MM.1S (cell line): Measurements from ENCODE around the gene XPO6.

Experiments used
- EZH2phosphoT487 ChIP-seq: fragments of 300-600 bp; sonication (generic); IDR thresholded peaks from 2 replicates; pipeline ENCODE4 v1.6.1; 2018; ENCODE audit warnings: antibody characterized with exemption, low read length
- TF ChIP-seq, protein P1 (sequence below): fragments of 300-600 bp; sonication (generic); IDR thresholded peaks from 2 replicates; pipeline ENCODE4 v1.5.1; 2016; ENCODE audit warnings: antibody characterized with exemption, low read length, mixed read lengths

DNA sequence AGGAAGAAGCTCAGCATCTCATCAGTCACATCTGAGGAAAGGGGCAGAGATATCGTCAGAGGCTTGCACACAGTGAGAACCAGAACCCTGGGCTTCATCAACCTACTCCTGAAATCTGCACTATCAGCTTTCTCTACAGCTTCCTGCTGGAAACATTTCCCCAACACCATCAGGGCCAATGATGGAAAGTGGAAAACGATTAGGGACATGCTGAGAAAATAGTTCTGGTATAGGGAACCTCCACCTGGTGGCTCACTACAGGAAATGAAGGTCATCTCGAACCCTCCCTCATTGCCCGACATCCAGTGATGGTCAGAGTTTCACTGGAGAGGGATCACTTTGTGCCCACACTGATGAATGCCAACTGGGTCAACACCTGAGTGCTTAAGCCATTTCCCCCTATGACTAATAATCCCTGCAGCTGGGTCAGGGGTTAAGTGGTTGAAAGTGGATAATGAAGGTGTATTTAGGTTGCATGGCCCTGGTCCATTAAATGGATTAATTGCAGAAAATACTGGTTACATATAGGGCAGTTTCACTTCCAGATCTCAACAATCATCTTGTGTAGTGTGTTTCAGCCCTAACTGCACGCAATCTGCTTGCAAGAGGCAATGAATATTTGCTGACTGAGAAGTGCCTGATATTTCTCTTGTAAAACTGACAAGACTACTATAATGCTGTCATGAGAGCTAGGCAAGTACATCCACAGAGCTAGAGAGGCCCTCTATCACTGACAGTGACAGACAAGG, 105.1 kb downstream of the XPO6 start:
- TF ChIP-seq, protein P1, sequence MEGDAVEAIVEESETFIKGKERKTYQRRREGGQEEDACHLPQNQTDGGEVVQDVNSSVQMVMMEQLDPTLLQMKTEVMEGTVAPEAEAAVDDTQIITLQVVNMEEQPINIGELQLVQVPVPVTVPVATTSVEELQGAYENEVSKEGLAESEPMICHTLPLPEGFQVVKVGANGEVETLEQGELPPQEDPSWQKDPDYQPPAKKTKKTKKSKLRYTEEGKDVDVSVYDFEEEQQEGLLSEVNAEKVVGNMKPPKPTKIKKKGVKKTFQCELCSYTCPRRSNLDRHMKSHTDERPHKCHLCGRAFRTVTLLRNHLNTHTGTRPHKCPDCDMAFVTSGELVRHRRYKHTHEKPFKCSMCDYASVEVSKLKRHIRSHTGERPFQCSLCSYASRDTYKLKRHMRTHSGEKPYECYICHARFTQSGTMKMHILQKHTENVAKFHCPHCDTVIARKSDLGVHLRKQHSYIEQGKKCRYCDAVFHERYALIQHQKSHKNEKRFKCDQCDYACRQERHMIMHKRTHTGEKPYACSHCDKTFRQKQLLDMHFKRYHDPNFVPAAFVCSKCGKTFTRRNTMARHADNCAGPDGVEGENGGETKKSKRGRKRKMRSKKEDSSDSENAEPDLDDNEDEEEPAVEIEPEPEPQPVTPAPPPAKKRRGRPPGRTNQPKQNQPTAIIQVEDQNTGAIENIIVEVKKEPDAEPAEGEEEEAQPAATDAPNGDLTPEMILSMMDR: no peak
- no peak for TF ChIP-seq EZH2phosphoT487
